GM12865 (cell line): ENCODE measurements around the gene STUB1.

Experiments used
- DNase-seq: peaks from one replicate; pipeline ENCODE4 v3.0.0; 2010; ENCODE audit warnings: low read depth
- H3K4me3 ChIP-seq: 2 replicates; pipeline ENCODE4 v1.5.1; 2011; ENCODE audit warnings: mild to moderate bottlenecking, low read depth, low read length, control low read depth
- CTCF ChIP-seq: IDR thresholded peaks from 2 replicates; pipeline ENCODE4 v1.5.1; 2011; ENCODE audit warnings: low read length, control low read depth, low read depth, inconsistent platforms; ENCODE audit not compliant: insufficient read depth; ENCODE audit errors: missing control alignments

STUB1 gene

GRCh38 chr16:667113-667779 is 13.0 kb upstream of the STUB1 start:
- TF ChIP-seq CTCF: no peak
- peak overlapping the region; percentile 20 for H3K4me3 ChIP-seq
- DNase-seq: no peak

- H3K4me3 ChIP-seq: peak within 1 kb of the TSS; percentile 71
- DNase-seq: peak; percentile 97
- peak; percentile 89 for TF ChIP-seq CTCF
Observed at GRCh38 chr16:667780-668518, 12.3 kb upstream of the STUB1 start, which contains the start of gene RHOT2. RHOT2 (plus strand) TSS chr16:668132; CDS start chr16:668200, 68 bp downstream.

GRCh38 chr16:668519-669171 is 11.6 kb upstream of the STUB1 start:
- H3K4me3 ChIP-seq: peak overlapping the region; percentile 71
- no peak for DNase-seq
- TF ChIP-seq CTCF: no peak

- no peak for TF ChIP-seq CTCF
- no peak for DNase-seq
- no peak overlapping the region for H3K4me3 ChIP-seq
Observed at GRCh38 chr16:669666-670065, 10.5 kb upstream of the STUB1 start.

GRCh38 chr16:670485-671352 is 9.5 kb upstream of the STUB1 start:
- H3K4me3 ChIP-seq: no peak overlapping the region
- no peak for DNase-seq
- TF ChIP-seq CTCF: no peak

GRCh38 chr16:671353-672131 is 8.7 kb upstream of the STUB1 start:
- no peak for DNase-seq
- TF ChIP-seq CTCF: no peak
- no peak overlapping the region for H3K4me3 ChIP-seq
